HG03378 (cell line): ENCODE data around the gene CELF5.
"Not testable (repeated sequence)": the region's sequence is repeated elsewhere in the genome, so short reads cannot be mapped to it uniquely, and the experiment has no call there.

Experiments
- ATAC-seq: cut with Tn5 transposase; IDR thresholded peaks from one replicate; pipeline ENCODE4 v1.9.1; 2021; ENCODE audit warnings: mild to moderate bottlenecking, moderate library complexity; ENCODE audit not compliant: unreplicated experiment

Gene CELF5

GRCh38 chr19:3189702-3190469 lies 34.6 kb upstream of the CELF5 start:
- no peak for ATAC-seq

DNA sequence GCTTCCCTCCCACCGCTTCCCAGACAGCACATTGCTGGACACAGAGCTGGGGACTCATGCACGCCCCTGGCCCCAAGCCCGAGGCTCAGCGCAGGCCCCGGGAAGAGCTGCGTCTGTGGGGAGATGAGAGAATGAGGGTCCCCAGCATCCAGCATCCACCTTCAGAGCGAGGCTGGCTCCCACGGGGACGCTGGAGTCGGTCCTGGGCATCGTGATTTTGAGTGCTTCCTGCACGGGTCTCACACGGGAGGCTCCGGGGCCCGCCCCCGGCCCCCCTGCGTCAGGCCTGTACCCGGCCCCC lies 34.0 kb upstream of the CELF5 start:
- no peak for ATAC-seq

DNA sequence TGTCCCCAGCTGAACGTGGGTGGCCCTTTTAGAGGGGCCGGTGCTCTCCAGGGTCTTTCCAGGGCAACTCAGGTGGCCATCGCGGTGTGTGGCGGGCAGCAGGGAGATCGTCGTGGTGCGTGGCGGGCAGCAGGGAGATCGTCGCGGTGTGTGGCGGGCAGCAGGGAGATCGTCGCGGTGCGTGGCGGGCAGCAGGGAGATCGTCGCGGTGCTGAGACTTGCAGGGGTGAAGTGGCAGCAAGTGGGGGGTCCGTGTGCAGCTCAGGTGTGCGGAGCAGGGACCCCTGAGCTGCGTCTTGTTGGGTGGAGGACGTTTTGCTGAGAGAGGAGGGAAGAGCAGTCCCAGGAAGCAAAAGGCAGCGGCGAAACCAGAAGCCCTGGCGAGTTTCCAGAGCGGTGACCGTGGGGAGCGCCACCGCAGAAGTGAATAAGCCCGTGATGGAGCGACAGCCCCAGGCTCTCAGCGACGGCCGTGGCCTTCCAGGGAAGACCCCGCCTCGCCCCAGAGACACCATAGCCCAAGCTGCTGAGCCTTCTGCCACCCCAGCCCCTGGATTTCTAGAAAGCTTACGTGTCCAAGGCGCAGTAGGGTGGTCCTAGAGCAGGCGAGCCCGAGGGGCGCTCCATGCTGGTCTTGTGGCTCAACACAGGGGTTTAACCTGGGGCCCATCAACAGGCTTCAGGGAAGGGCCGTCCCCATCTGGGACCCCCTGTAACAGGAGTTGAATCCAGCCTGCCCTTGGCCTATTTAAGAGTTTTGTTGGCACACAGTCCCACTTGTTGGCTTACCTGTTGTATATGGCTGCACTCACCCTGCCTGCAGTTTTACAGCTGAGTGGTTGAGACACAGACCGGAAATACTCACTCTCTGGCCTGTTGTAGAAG lies 33.3 kb upstream of the CELF5 start:
- ATAC-seq = no peak

GRCh38 chr19:3191806-3192104 lies 32.7 kb upstream of the CELF5 start:
- ATAC-seq = not testable (repeated sequence)

DNA sequence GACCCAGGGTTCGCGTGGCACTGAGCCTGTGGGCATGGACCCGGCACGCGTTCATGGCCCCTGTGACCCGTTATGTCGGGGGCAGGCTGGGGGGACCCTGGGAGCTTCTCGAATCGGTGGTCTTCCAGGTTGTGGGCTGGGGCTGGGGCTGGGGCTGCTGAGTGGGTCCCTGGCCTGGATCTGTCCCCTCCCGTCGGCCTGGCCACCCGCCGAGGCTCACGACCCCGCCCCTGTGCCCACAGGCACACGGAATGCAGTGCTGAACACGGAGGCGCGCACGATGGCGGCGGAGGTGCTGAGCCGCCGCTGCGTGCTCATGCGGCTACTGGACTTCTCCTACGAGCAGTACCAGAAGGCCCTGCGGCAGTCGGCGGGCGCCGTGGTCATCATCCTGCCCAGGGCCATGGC lies 32.2 kb upstream of the CELF5 start:
- no peak for ATAC-seq

DNA sequence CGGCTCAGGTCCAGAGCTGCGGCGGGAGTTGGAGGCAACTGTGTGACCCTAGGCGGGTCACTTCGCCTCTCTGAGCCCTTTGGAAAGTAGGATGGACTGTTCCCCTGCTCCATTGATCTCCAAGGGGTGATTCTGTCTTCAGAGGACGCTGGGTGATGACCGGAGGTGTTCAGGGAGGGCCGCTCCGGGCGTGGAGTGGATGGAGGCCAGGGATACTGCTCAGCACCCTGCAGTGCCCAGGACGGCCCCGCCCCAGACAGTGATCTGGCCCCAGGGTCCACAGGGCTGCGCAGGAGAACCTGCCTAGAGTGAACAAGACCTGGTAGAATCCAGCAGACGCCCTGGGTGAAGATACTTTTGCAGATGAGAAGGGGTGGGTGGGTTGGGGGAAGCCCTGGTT lies 31.8 kb upstream of the CELF5 start:
- ATAC-seq = no peak

- ATAC-seq = no peak
Measured at GRCh38 chr19:3193256-3194105, 31.0 kb upstream of the CELF5 start.

GRCh38 chr19:3194106-3195087 lies 30.1 kb upstream of the CELF5 start:
- ATAC-seq = no peak

GRCh38 chr19:3196064-3196932 lies 28.2 kb upstream of the CELF5 start:
- ATAC-seq = no peak

- ATAC-seq = no peak
Measured at GRCh38 chr19:3196933-3197205, 27.6 kb upstream of the CELF5 start.

GRCh38 chr19:3198901-3199700 lies 25.4 kb upstream of the CELF5 start:
- no peak for ATAC-seq

DNA sequence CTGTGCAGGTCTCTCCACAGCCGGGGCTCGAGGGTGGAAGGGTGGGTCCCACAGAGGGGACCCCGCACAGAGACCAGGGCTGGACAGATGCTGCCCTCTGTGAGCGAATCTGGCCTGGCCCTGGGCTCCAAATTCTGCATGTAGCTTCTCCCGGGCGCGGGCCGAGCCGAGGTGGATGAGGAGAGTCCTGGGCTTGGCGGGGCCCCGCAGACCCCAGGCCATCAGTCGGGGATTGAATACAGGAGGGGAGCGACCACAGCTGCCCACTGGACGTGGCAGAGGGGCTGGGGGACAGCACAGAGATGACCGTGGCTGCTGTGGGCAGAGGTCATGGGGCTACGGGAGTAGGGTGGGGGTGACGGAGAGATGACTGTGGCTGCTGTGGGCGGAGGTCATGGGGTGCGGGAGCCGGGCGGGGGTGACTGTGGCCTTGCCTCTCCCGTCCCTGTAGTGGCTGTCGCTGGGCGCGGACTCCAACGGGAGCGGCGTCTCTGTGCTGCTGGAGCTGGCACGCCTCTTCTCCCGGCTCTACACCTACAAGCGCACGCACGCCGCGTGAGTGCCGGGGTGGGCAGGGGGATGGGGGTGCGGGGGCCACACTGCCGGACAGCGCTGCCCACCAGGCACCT lies 23.3 kb upstream of the CELF5 start:
- ATAC-seq = no peak

- no peak for ATAC-seq
Measured at GRCh38 chr19:3201911-3202310, 22.6 kb upstream of the CELF5 start.

- ATAC-seq = no peak
Measured at GRCh38 chr19:3202346-3202745, 22.1 kb upstream of the CELF5 start.

DNA sequence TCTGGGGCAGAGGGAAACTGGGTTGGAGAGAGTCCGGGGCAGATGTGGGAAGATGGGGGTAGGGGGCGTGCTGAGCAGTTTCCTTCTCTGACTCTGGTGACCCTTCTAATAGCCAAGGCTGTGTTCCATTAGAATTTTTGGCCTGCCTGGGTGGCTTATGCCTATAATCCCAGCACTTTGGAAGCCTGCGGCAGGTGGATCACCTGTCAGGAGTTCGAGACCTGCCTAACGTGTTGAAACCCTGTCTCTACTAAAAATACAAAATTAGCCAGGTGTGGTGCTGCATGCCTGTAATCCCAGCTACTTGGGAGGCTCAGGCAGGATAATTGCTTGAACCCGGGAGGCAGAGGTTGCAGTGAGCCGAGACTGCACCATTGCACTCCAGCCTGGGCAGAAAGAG lies 21.6 kb upstream of the CELF5 start:
- not testable (repeated sequence) for ATAC-seq

DNA sequence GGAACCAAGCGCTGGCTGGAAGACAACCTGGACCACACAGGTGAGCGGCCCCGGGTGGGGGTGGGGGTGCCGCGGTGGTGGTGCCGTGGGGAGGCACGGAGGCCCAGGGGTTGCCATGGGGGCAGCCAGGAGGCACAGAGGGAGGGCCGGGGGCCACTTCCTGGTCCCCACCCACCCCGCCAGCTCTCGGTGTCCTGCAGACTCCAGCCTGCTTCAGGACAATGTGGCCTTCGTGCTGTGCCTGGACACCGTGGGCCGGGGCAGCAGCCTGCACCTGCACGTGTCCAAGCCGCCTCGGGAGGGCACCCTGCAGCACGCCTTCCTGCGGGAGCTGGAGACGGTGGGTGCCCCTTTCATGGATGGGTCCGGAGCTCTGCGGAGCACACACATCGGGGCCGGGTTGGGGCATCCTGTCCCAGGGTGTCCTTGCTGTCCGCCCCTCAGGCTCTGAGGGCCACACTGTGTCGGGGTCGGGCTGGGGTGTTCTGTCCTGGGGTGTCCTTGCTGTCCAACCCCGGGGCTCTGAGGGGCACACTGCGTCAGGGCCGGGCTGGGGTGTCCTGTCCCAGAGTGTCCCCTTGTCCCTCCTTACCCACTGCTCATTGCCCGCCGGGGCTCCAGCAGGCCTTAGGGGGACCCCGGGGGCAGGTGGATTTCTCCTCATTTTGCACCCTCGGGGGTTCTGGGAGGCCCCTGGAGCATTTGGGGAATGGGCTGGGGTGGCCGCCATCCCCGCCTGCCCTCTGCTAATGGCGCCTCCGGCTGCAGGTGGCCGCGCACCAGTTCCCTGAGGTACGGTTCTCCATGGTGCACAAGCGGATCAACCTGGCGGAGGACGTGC lies 20.4 kb upstream of the CELF5 start:
- ATAC-seq = no peak

DNA sequence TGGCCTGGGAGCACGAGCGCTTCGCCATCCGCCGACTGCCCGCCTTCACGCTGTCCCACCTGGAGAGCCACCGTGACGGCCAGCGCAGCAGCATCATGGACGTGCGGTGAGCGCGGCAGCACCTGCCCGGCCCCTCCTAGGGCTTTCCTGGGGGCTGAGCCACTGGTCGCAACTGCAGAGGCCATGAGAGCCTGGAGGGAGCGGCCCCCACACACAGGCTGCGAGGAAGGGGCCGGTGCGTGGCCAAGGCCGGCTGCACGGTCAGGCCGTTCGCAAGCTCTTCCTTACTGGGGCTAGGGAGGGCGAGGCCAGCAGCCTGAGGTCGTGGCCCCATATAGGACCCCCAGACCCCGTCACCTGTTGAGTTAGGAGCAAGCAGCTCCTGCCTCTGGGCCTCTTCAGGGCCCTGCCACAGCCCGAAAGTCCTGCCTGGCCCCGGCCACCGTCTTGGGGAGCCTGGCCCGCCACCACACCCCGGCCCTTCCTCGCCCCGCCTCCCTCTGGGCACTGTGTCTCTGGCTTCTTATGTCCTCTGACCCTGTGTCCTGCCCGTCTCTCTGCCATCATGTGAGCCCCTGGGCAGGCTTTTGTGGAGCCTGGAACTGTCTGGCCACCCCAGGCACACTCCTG lies 19.7 kb upstream of the CELF5 start:
- ATAC-seq = no peak
